Neural progenitor cell (in vitro differentiated cells): ENCODE measurements around the gene STK24. TPM values are rescaled to one million over a fixed set of nuclear protein-coding genes. Genes with fewer than 3 reads are reported as not detected.

Source experiments
- DNase-seq: peaks from one replicate; pipeline ENCODE4 v3.0.0-alpha.2; 2016; ENCODE audit warnings: low spot score
- H2AFZ ChIP-seq: fragments of 200-600 bp; sonication (generic); replicated peaks from 2 replicates; pipeline ENCODE4 v1.6.1; 2016; ENCODE audit warnings: antibody characterized with exemption
- H3F3A ChIP-seq: fragments of 200-600 bp; sonication (generic); 2 replicates; pipeline ENCODE4 v1.6.1; 2016; ENCODE audit warnings: antibody characterized with exemption, low read depth
- H3K27ac ChIP-seq: fragments of 200-600 bp; sonication (generic); 2 replicates; pipeline ENCODE4 v1.5.1; 2016; ENCODE audit warnings: mild to moderate bottlenecking
- H3K27me3 ChIP-seq: fragments of 200-600 bp; sonication (generic); 2 replicates; pipeline ENCODE4 v1.6.1; 2016; ENCODE audit warnings: mild to moderate bottlenecking, moderate library complexity
- H3K36me3 ChIP-seq: fragments of 200-600 bp; sonication (generic); 2 replicates; pipeline ENCODE4 v1.5.1; 2016
- H3K4me1 ChIP-seq: fragments of 200-600 bp; sonication (generic); 2 replicates; pipeline ENCODE4 v1.6.1; 2016; ENCODE audit warnings: mixed run types
- H3K4me2 ChIP-seq: fragments of 200-600 bp; sonication (generic); 2 replicates; pipeline ENCODE4 v1.6.1; 2016
- H3K4me3 ChIP-seq: fragments of 200-600 bp; sonication (generic); 2 replicates; pipeline ENCODE4 v1.5.1; 2016
- H3K79me2 ChIP-seq: fragments of 200-600 bp; sonication (generic); 2 replicates; pipeline ENCODE4 v1.6.1; 2016; ENCODE audit warnings: low read depth
- H3K9ac ChIP-seq: fragments of 200-600 bp; sonication (generic); 2 replicates; pipeline ENCODE4 v1.6.1; 2016
- H3K9me3 ChIP-seq: fragments of 200-600 bp; sonication (generic); 2 replicates; pipeline ENCODE4 v1.5.1; 2016; ENCODE audit warnings: low read depth
- H4K20me1 ChIP-seq: fragments of 200-600 bp; sonication (generic); 2 replicates; pipeline ENCODE4 v1.6.1; 2016; ENCODE audit warnings: low read depth
- H3K27ac Mint-ChIP-seq: 3 replicates; pipeline ENCODE4 v1.8.0; 2021; ENCODE audit warnings: mixed read lengths
- H3K27me3 Mint-ChIP-seq: 2 replicates; pipeline ENCODE4 v1.8.0; 2022; ENCODE audit warnings: low read depth, mild to moderate bottlenecking, inconsistent platforms, moderate library complexity, mixed read lengths; ENCODE audit not compliant: insufficient read depth
- H3K36me3 Mint-ChIP-seq: 3 replicates; pipeline ENCODE4 v1.8.0; 2021; ENCODE audit warnings: mixed read lengths
- H3K4me1 Mint-ChIP-seq: 3 replicates; pipeline ENCODE4 v1.8.0; 2021; ENCODE audit warnings: mixed read lengths
- H3K4me3 Mint-ChIP-seq: 3 replicates; pipeline ENCODE4 v1.8.0; 2021; ENCODE audit warnings: mild to moderate bottlenecking, moderate library complexity, mixed read lengths
- H3K9me3 Mint-ChIP-seq: 3 replicates; pipeline ENCODE4 v1.8.0; 2020; ENCODE audit warnings: mixed read lengths
- CTCF ChIP-seq: fragments of 200-600 bp; sonication (generic); IDR thresholded peaks from 2 replicates; pipeline ENCODE4 v1.5.1; 2017; ENCODE audit warnings: antibody characterized with exemption, mild to moderate bottlenecking
- EZH2 ChIP-seq: fragments of 200-600 bp; sonication (generic); IDR thresholded peaks from 2 replicates; pipeline ENCODE4 v1.6.1; 2017; ENCODE audit warnings: antibody characterized with exemption, mild to moderate bottlenecking, moderate library complexity
- EZH2phosphoT487 ChIP-seq: fragments of 200-600 bp; sonication (generic); IDR thresholded peaks from 2 replicates; pipeline ENCODE4 v1.6.1; 2017; ENCODE audit warnings: antibody characterized with exemption
- total RNA-seq: library from RNA; depleted of rRNA; stranded (reverse); fragments of >200 nt; gene quantifications from 2 replicates; pipeline ENCODE4 v1.2.3, GENCODE V29; 2015; ENCODE audit warnings: low replicate concordance

Gene STK24
- total RNA-seq, 1 donor from 2014 or later = 330 TPM

GRCh38 chr13:98493042-98493712 is 83.7 kb downstream of the STK24 start:
- H2AFZ ChIP-seq = no peak overlapping the region
- no peak overlapping the region for H3K27ac Mint-ChIP-seq
- H3K4me3 Mint-ChIP-seq = no peak overlapping the region
- H4K20me1 ChIP-seq = peaks cover 92% of the 10 kb centered on the region
- no peaks in the 10 kb centered on the region for H3K27me3 Mint-ChIP-seq
- peak overlapping the region; percentile 63 for H3K4me2 ChIP-seq
- peaks cover 80% of the 10 kb centered on the region for H3K4me1 Mint-ChIP-seq
- no peak overlapping the region for H3K4me3 ChIP-seq
- no peaks in the 10 kb centered on the region for H3K36me3 ChIP-seq
- DNase-seq = no peak
- H3K27me3 ChIP-seq = no peaks in the 10 kb centered on the region
- H3K36me3 Mint-ChIP-seq = peaks cover 11% of the 10 kb centered on the region
- H3K9me3 ChIP-seq = no peaks in the 10 kb centered on the region
- H3K9me3 Mint-ChIP-seq = no peaks in the 10 kb centered on the region
- H3K4me1 ChIP-seq = peaks cover 72% of the 10 kb centered on the region
- peaks cover 32% of the 10 kb centered on the region for H3F3A ChIP-seq
- H3K79me2 ChIP-seq = peaks cover 100% of the 10 kb centered on the region
- H3K27ac ChIP-seq = peak overlapping the region; percentile 78
- no peak for TF ChIP-seq EZH2
- TF ChIP-seq CTCF = no peak
- TF ChIP-seq EZH2phosphoT487 = no peak
- no peak overlapping the region for H3K9ac ChIP-seq

GRCh38 chr13:98492335-98493041 is 84.4 kb downstream of the STK24 start:
- no peak overlapping the region for H3K4me3 Mint-ChIP-seq

GRCh38 chr13:98490866-98491265 is 86.0 kb downstream of the STK24 start:
- Histone ChIP-seq H4K20me1 (peaks cover 92% of the 10 kb centered on the region), H3K79me2 (peaks cover 100% of the 10 kb centered on the region), H3K9me3 (no peaks in the 10 kb centered on the region), H3K4me3 (no peak overlapping the region), H3K9ac (no peak overlapping the region), H3K4me2 (peak overlapping the region; percentile 63), H3K4me1 (peaks cover 67% of the 10 kb centered on the region), H3K27me3 (no peaks in the 10 kb centered on the region), H3K36me3 (no peaks in the 10 kb centered on the region), H3K27ac (no peak overlapping the region), H2AFZ (no peak overlapping the region), H3F3A (peaks cover 26% of the 10 kb centered on the region)
- Mint-ChIP-seq H3K27ac (no peak overlapping the region), H3K9me3 (no peaks in the 10 kb centered on the region), H3K4me1 (peaks cover 72% of the 10 kb centered on the region), H3K27me3 (no peaks in the 10 kb centered on the region), H3K36me3 (peaks cover 7% of the 10 kb centered on the region), H3K4me3 (no peak overlapping the region)
- no peak for TF ChIP-seq EZH2phosphoT487
- DNase-seq = no peak

More at GRCh38 chr13:98492335-98493041, 84.4 kb downstream of the STK24 start:
- peak overlapping the region; percentile 62 for H3K27ac Mint-ChIP-seq
- Histone ChIP-seq H3K79me2 (peaks cover 100% of the 10 kb centered on the region), H3K36me3 (no peaks in the 10 kb centered on the region), H3K9me3 (no peaks in the 10 kb centered on the region), H4K20me1 (peaks cover 94% of the 10 kb centered on the region), H3F3A (peaks cover 32% of the 10 kb centered on the region), H2AFZ (no peak overlapping the region), H3K27me3 (no peaks in the 10 kb centered on the region), H3K4me3 (peak overlapping the region; percentile 10), H3K4me1 (peaks cover 73% of the 10 kb centered on the region), H3K9ac (no peak overlapping the region), H3K27ac (peak overlapping the region; percentile 78), H3K4me2 (peak overlapping the region; percentile 63)
- H3K36me3 Mint-ChIP-seq = peaks cover 4% of the 10 kb centered on the region
- no peaks in the 10 kb centered on the region for H3K27me3 Mint-ChIP-seq
- H3K4me1 Mint-ChIP-seq = peaks cover 79% of the 10 kb centered on the region
- no peaks in the 10 kb centered on the region for H3K9me3 Mint-ChIP-seq
- peak; percentile 67 for DNase-seq
- TF ChIP-seq CTCF (no peak), EZH2phosphoT487 (no peak), EZH2 (no peak)
